IPS-NIHi7 (cell line): Measurements from ENCODE around the gene FAM20C.

Source experiments
- DNase-seq: peaks from one replicate; pipeline ENCODE4 v3.0.0; 2012; ENCODE audit warnings: mixed read lengths; ENCODE audit errors: extremely low spot score

Gene FAM20C

DNA sequence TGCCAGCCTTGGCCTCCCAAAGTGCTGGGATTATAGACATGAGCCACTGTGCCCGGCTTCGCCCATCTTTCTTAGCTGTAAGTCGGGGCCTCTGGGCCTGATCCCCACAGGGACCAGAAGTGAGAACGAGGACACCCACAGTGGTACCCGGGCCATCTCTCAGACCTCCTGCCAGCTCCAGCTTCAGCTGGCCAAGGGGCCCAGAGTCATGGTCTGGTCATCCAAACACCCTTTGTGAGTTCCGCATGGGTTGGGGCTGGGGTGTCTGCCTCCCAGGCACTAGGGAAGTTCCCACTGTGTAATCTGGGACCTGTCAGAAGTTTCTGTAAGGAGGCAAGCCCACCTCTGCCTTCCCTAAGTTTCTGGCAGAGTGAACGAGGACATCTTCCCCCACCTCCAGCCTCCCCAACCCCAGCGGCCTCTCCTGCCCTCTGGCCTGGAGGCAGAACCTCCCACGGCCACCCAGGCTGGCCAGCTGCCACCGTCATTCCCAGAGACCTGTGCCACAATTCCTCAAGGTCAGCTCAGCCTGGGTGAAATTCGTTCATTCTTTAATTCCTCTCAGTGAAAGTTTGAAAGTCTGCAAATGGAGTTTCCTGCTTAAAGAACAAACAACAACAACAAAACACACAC, 78.1 kb downstream of the FAM20C start:
- no peak for DNase-seq

DNA sequence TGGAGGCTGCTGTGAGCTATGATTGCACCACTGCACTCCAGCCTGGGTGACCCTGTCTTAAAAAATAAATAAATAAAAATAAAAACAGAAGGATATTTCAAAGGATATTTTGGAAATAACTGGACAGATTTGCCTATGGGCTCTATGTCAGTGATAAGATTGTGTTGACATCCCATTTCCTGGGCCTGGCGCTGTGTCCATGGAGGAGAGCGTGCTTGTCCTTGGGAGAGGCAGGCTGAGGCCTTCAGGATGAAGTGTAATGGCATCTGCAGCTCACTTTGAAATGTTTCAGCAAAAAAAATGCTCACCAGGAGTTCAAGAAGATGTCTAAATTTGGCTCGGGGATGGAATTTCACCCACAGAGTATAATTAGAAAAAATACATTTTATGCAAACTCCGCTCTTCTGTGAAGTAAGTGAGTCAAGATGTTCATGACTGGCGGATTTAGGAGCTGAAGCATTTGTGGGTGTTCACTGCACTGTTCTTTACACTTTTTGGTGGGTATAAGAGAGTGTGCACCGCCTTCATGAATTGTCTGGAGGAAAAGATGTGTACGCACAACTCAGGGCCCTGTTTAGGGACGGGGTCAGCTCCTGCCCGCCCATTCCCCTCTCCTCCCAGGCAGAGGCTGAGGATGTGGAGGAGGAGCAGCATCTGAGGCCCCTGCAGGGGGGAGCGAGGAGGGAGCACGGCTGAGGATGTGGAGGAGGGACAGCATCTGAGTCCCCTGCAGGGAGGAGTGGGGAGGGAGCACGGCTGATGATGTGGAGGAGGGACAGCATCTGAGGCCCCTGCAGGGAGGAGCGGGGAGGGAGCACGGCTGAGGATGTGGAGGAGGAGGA, 79.1 kb downstream of the FAM20C start:
- DNase-seq, result no peak

DNA sequence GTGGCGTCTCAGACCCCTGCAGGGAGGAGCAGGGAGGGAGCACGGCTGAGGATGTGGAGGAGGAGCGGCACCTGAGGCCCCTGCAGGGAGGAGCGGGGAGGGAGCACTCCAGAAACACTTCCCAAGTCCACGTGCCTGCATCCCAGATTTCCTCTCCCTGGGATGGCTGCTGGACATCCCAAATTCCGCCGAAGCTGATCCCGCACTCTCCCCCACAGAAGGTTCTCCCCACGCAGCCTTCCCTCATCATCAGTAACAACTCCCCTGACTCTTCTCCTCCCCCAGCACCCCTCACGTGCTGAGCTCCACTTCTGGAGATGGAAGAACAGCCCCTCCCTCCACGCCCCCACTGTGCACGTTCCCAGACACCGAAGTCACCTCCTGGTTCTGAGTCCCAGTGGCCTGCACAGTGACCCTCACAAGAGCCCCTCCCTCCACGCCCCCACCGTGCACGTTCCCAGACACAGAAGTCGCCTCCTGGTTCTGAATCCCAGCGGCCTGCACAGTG, 79.8 kb downstream of the FAM20C start:
- DNase-seq, result no peak

DNA sequence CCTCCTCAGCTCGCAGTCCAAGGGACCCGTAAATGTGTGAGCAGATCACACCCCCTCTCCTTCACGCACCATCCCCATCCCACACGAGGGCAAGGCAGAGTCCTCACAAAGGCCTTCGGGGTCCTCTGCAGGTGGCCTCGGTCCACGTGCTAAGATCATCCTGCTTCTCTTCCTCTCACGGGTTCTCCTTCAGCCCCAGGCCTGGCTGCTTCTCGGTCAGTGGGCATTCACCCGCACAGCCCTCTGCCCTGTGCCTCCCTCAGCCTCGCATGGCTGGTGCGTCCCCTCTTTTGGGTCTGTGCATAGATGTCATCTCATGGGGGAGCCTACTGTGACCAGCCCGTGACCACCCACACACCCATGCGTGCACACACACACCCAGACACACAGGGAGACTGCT, 80.3 kb downstream of the FAM20C start:
- DNase-seq, result no peak

DNA sequence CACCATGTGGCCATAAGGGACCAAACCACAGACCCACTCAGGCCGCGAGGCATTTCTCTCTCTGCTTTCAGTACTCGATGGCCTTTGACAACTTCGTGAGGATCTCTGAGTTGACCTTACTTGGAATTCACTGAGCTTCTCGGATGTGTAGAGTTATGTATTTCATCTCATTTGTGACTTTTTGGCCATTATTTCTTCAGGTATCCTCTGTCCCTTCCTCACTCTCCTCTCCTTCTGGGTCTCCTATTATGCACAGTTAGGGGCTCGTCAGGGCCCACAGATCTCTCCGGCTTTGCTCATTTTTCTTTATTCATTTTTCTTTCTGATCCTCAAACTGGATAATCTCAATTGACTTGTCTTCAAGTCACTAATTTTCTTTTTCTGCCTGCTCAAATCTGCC, 81.0 kb downstream of the FAM20C start:
- DNase-seq, result no peak

DNA sequence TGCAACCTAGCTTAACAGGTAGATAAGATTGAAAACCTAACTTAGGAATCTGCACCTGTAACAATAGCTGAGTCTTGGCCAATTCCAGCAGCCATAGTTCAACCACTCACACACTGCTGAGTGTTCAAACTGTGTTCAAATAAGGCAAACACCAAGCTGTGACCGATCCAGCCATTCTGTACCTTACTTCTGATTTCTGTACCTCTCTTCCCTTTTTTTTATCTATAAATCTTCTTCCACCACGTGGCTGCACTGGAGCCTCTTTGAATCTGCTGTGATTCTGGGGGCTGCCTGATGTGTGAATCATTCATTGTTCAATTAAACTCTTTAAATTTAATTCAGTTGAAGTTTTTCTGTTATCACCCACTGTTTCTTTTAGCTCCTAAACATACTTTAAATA, 81.9 kb downstream of the FAM20C start:
- DNase-seq, result no peak

- no peak for DNase-seq
Measured at GRCh38 chr7:276230-276835, 84.0 kb downstream of the FAM20C start.

- DNase-seq, result no peak
Measured at GRCh38 chr7:277228-277627, 84.9 kb downstream of the FAM20C start.

DNA sequence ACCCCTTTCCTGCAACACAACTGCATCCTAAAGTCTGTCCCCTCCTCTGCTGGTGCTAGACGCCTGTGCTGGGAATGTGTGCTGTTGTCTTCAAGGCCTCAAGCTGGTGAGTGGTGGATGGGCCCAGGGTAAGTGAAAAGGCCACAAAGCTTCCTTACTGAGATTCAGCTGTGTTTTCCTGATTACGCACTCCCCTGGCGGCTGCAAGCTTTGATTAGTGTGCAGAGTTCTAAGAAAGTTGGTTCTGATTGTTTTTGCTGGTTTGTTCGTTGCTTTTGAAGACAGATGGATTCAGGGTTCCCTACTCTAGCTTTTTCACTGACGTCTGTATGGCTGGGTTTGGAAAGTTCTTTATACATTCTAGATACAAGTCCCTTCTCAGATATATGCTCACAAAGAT, 85.7 kb downstream of the FAM20C start:
- no peak for DNase-seq

DNA sequence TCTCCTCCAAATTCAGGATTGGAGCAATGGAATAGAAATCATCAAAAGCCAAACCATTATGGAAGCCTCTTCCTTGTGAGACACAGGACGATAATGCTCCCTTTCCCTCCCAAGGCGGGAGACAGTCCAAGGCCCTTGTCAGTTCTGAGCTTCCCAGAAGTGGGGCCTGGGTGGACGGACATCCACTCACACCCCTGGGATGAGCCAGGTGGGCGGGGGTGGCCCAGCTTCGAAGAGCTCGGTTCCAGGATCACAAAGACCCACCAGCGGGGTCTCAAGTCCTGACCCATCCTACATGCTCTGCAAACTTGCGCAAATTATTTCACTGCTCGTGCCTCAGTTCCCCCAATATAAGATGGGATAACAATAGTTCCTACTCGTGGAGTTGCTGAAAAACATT, 87.5 kb downstream of the FAM20C start:
- DNase-seq, result no peak

DNA sequence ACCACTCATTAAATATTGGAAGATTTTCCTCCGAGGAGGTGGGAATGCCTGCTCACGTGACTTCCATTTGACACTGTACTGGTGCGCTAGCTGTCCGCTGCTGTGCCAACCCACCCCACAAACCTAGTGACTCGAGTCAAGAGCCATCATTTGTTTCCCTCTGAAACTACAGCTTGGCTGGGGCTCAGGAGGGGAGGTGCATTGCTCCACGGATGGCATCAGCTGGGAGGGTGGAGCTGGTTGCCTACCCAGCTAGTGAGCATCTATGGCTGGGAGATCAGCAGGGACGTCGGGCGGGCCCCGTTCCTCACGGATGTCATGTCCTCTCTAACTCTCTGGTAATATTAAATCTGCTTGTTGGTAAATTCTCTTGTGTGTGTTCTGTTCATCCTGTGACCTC, 88.1 kb downstream of the FAM20C start:
- DNase-seq, result no peak

GRCh38 chr7:281637-282036, 89.3 kb downstream of the FAM20C start:
- no peak for DNase-seq

DNA sequence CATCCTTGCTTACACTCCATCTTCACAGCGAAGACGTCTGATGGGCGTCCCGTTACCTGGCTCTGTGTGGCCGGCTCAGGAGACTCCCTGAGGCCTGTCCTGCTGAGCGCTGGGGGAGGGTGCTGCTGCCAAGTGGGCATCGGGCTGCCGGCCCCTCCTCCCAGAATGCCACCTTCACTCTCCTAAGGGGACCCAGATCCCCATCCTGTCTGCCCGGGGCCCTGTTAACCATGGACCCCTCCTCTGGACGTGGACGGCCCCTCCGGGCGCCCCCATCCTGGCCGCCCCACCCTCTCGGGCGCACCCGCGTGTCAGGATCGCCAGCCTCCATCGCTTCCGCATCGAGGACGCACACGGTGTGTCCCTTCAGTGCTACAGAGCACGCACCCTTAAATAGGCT, 90.2 kb downstream of the FAM20C start:
- no peak for DNase-seq

DNA sequence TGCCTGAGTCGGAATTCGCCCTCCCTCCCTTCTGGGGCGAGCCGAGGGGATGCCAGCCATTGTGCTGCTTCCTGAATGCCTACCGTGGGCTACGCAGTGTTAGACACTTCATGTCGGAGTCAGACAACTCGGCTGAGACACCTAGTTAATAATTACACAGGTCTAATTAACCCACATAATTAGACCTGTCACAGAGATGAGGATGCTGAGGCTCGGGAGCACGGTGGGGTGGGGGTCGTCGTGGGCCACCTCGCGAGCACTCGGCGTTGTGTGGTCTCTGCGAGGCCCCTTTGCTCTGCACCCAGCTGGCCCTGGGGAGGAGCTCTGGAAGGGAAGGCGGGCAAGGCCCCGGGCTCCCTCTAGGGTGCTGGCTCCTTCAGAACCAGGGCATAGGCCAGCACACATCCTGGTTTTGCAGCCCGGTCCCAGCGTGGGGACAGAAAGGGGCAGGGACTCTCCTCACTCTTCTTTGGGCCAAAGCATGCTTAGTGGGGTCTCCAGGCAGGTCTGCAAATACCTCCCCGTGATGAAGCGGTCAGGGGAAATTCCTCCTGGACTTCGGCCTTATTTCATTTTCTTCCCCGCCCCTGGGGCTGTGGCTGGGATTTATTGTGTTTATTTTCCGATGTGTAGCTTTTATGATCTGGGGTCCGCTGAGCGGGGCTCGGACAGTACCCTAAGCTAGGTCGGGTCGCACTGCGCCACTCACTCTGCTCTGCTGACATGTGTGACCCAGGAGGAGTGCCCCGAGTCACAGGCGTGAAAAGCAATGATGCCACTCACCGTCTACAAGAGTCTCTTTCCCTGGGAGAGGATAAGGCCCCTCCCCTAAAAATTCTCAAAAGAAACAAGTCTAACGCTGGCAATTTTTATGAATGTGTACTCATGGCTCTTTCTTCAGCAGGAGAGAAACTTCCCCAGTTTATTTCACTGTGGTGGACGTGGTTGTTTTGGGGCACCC, 92.7 kb downstream of the FAM20C start:
- no peak for DNase-seq

DNA sequence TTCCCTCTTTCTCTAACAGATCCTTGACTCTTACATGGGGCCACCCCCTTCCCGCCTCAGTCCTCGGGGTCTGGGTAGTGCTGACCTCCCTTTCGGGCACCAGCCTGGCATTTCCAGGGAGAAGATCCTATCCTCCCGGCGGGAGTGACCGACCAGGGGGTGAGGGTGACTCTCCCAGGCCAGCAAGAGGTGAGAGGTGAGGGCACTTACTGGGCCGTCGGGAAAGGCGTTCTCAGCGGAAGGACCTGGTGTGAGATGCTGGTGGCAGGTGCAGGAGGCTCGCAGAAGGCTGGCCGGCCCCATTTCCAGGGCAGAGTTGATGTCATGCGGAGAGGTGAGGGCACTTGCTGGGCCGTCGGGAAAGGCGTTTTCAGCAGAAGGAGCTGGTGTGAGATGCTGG, 93.4 kb downstream of the FAM20C start:
- DNase-seq, result no peak

GRCh38 chr7:286266-286665, 93.9 kb downstream of the FAM20C start:
- DNase-seq, result no peak

- DNase-seq, result no peak
Measured at GRCh38 chr7:288671-289101, 96.3 kb downstream of the FAM20C start.

DNA sequence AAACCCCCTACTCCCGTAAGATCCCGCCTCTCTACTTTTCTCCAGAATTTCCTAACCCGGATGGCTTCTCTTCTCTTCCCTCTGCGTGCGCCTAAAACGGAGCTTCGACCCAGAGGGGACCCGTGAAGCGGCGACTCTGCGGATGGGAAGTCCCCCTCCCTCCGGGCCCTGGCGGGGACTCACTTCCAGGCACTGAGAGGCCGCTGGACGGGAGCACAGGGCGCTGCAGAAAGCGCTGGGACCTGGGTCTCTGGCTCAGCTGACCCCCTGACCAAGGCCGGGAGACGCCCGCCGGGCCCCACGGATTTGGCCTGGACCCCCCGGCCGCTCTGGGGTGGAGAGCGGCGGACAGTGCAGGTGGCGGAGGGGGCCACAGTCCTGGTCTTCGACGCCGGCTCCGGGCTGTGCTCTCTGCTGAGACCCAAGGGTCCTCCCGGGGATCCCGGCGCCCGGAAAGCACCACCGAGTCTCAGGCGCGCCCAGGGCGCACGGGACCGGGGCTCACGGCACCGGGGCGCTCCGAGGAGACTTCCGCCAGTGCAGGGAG, 96.9 kb downstream of the FAM20C start:
- no peak for DNase-seq

GRCh38 chr7:289756-290553, 97.6 kb downstream of the FAM20C start, which contains the start of gene FOXL3:
Gene FOXL3, plus strand, starts transcription at chr7:290170. Its CDS starts 0 bp downstream, at chr7:290170.
- DNase-seq, result no peak
